ENCODE data around the gene MUC15. TPM values are rescaled to one million over a fixed set of nuclear protein-coding genes. Genes with fewer than 3 reads are reported as not detected.

The MUC15 gene
- total RNA-seq, 1 donor from 2014 or later: not detected

DNA sequence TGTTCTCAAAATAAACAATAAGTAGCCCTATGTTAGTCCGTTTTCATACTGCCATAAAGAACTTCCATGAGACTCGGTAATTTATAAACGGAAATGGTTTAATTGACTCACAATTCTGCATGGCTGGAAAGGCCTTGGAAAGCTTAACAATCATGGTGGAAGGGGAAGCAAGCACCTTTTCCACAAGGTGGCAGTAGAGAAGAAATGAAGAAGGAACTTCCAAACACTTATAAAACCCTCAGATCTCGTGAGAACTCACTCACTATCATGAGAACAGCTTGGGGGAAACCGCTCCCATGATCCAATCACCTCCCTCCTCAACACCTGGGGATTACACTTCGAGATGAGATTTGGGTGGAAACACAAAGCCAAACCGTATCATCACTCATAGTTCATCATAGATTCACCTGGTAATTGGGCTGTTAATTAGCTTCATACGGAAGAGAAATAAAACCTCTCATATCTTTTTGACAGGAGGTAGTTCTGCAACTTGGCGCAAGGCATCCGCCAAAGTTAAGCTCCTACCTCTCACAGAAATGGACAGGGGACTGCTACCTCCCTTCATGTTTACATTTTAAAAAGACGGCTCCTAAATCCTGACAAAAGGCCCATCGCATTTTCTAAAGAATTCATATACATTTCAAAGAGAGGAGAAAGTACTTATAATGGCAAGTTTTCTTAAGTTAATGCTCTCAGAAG is 49.0 kb downstream of the MUC15 start:
- DNase-seq (ENCODE audit: low spot score): no peak
- H3K4me3 Mint-ChIP-seq (ENCODE audit: unreplicated experiment): no peak overlapping the region
- no peak for TF ChIP-seq CTCF (IDR thresholded peaks at IDR 0.05; ENCODE audit: unreplicated experiment)
- no peaks in the 10 kb centered on the region for H3K9me3 Mint-ChIP-seq (ENCODE audit: unreplicated experiment)
- no peaks in the 10 kb centered on the region for H3K4me1 Mint-ChIP-seq (ENCODE audit: unreplicated experiment)
- no peak overlapping the region for H3K27ac Mint-ChIP-seq (ENCODE audit: unreplicated experiment)
- peaks cover 2% of the 10 kb centered on the region for H3K27me3 Mint-ChIP-seq (ENCODE audit: unreplicated experiment)
- no peaks in the 10 kb centered on the region for H3K36me3 Mint-ChIP-seq (ENCODE audit: low read depth, unreplicated experiment)

DNA sequence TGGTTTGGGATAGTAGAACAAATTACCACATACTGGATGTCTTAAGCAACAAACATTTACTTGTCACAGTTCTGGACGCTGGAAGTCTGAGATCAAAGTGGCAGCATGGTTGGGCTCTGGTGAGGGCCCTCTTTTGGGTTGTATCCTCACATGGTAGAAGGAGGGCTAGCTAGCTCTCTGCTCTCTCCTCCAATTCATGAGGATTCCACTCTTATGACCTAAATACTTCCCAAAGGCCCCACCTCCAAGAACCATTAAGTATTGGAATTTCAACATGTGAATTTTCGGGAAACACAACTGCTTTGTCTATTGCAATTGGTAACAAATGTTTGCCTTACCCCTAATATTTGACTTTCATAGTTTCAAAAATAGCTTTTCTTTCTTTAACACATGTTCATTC is 52.6 kb downstream of the MUC15 start:
- no peaks in the 10 kb centered on the region for H3K9me3 Mint-ChIP-seq (ENCODE audit: unreplicated experiment)
- H3K27me3 Mint-ChIP-seq (ENCODE audit: unreplicated experiment): peaks cover 2% of the 10 kb centered on the region
- no peaks in the 10 kb centered on the region for H3K4me1 Mint-ChIP-seq (ENCODE audit: unreplicated experiment)
- no peak for DNase-seq (ENCODE audit: low spot score)
- no peak for TF ChIP-seq CTCF (IDR thresholded peaks at IDR 0.05; ENCODE audit: unreplicated experiment)
- H3K4me3 Mint-ChIP-seq (ENCODE audit: unreplicated experiment): no peak overlapping the region
- no peak overlapping the region for H3K27ac Mint-ChIP-seq (ENCODE audit: unreplicated experiment)
- no peaks in the 10 kb centered on the region for H3K36me3 Mint-ChIP-seq (ENCODE audit: low read depth, unreplicated experiment)

DNA sequence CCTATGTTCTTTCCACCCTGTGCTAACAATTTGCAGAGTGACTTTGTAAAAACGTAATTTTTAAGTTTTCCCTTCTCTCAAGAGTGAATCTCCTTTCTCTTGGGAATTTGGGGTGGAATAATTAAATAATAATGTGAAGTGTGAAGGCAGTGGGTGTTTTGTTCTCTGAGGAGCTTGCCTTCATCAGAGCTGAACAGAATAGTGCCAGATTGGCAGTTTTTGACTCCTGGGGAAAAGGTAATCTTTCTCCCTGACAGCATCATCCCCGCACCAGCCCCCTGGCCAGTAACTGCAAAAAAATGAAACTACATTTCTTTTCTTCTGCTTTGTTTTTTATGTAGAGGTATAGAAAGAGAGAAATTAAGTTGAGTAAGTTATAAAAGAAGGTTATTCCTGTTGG is 59.9 kb downstream of the MUC15 start:
- H3K9me3 Mint-ChIP-seq (ENCODE audit: unreplicated experiment): no peaks in the 10 kb centered on the region
- TF ChIP-seq CTCF (IDR thresholded peaks at IDR 0.05; ENCODE audit: unreplicated experiment): no peak
- no peak overlapping the region for H3K27ac Mint-ChIP-seq (ENCODE audit: unreplicated experiment)
- H3K36me3 Mint-ChIP-seq (ENCODE audit: low read depth, unreplicated experiment): no peaks in the 10 kb centered on the region
- no peak overlapping the region for H3K4me3 Mint-ChIP-seq (ENCODE audit: unreplicated experiment)
- no peaks in the 10 kb centered on the region for H3K27me3 Mint-ChIP-seq (ENCODE audit: unreplicated experiment)
- no peaks in the 10 kb centered on the region for H3K4me1 Mint-ChIP-seq (ENCODE audit: unreplicated experiment)
- DNase-seq (ENCODE audit: low spot score): no peak

GRCh38 chr11:26510756-26511155 is 61.3 kb downstream of the MUC15 start:
- H3K36me3 Mint-ChIP-seq (ENCODE audit: low read depth, unreplicated experiment): no peaks in the 10 kb centered on the region
- no peak for DNase-seq (ENCODE audit: low spot score)
- H3K4me3 Mint-ChIP-seq (ENCODE audit: unreplicated experiment): no peak overlapping the region
- no peaks in the 10 kb centered on the region for H3K4me1 Mint-ChIP-seq (ENCODE audit: unreplicated experiment)
- no peak for TF ChIP-seq CTCF (IDR thresholded peaks at IDR 0.05; ENCODE audit: unreplicated experiment)
- H3K9me3 Mint-ChIP-seq (ENCODE audit: unreplicated experiment): no peaks in the 10 kb centered on the region
- H3K27me3 Mint-ChIP-seq (ENCODE audit: unreplicated experiment): no peaks in the 10 kb centered on the region
- H3K27ac Mint-ChIP-seq (ENCODE audit: unreplicated experiment): no peak overlapping the region

DNA sequence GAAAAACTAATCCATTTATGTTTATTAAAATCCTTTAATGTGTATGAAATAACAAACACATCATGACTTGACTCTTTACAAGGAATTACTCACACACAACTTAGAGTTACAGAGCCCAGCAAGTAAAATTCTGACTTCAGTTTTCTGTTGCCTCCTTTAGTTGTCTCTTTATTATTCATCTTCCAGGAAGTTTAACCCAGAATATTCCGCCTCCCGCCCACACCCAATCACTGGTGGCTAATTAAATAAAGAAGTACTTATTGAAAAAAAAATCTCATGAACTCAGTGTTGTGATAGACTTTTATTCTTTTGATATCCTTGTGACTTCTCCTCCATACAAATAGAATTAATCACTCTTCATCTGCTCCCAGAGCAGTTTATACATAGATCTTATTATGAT is 61.9 kb downstream of the MUC15 start:
- no peaks in the 10 kb centered on the region for H3K9me3 Mint-ChIP-seq (ENCODE audit: unreplicated experiment)
- no peaks in the 10 kb centered on the region for H3K27me3 Mint-ChIP-seq (ENCODE audit: unreplicated experiment)
- H3K36me3 Mint-ChIP-seq (ENCODE audit: low read depth, unreplicated experiment): no peaks in the 10 kb centered on the region
- H3K27ac Mint-ChIP-seq (ENCODE audit: unreplicated experiment): no peak overlapping the region
- H3K4me1 Mint-ChIP-seq (ENCODE audit: unreplicated experiment): no peaks in the 10 kb centered on the region
- no peak for TF ChIP-seq CTCF (IDR thresholded peaks at IDR 0.05; ENCODE audit: unreplicated experiment)
- no peak for DNase-seq (ENCODE audit: low spot score)
- H3K4me3 Mint-ChIP-seq (ENCODE audit: unreplicated experiment): no peak overlapping the region

Other genes starting within 250 kb of the MUC15 start
- gene ANO3, start 240.1 kb downstream of the MUC15 start, total RNA-seq (ENCODE audit: unreplicated experiment): 0.36 TPM
- 0.21 TPM for gene SLC5A12, start 149.8 kb upstream of the MUC15 start, total RNA-seq (ENCODE audit: unreplicated experiment)